HL-60 (cell line): Measurements from ENCODE around the gene GOLGA8J.

Experiments used
- DNase-seq, 2 experiments: peaks; one replicate each; pipeline ENCODE4 v3.0.0-alpha.2; 2010 to 2020; ENCODE audit warnings: low read depth in 1 of 2, low spot score in 1 of 2
- H3K27ac ChIP-seq: fragments of 250-450 bp; sonication (Bioruptor Pico); replicated peaks from 2 replicates; pipeline ENCODE4 v1.5.1; 2020; ENCODE audit warnings: mild to moderate bottlenecking, moderate library complexity
- H3K27me3 ChIP-seq: fragments of 250-450 bp; sonication (Bioruptor Pico); 2 replicates; pipeline ENCODE4 v1.5.1; 2021; ENCODE audit warnings: mild to moderate bottlenecking, moderate library complexity; ENCODE audit not compliant: insufficient read depth, poor library complexity, severe bottlenecking
- H3K4me3 ChIP-seq: replicated peaks from 2 replicates; pipeline ENCODE4 v1.5.1; 2011; ENCODE audit warnings: mild to moderate bottlenecking, control low read depth, low read length; ENCODE audit not compliant: insufficient read depth
- GABPA ChIP-seq: IDR thresholded peaks from 2 replicates; pipeline ENCODE4 v1.6.1; 2012; ENCODE audit warnings: low read depth
- POLR2AphosphoS5 ChIP-seq: IDR thresholded peaks from 2 replicates; pipeline ENCODE4 v1.6.1; 2012; ENCODE audit warnings: low read depth
- SPI1 ChIP-seq: IDR thresholded peaks from 2 replicates; pipeline ENCODE4 v1.6.1; 2012; ENCODE audit warnings: low read depth, mild to moderate bottlenecking, borderline replicate concordance
- TF ChIP-seq, protein P1 (sequence below): IDR thresholded peaks from 2 replicates; pipeline ENCODE4 v1.6.1; 2012; ENCODE audit warnings: low read depth; ENCODE audit not compliant: insufficient replicate concordance
- TF ChIP-seq, protein P2 (sequence below): IDR thresholded peaks from one replicate; pipeline ENCODE4 v1.5.1; 2011; ENCODE audit warnings: low read length, control low read depth, inconsistent platforms; ENCODE audit not compliant: insufficient read depth

GOLGA8J gene

DNA sequence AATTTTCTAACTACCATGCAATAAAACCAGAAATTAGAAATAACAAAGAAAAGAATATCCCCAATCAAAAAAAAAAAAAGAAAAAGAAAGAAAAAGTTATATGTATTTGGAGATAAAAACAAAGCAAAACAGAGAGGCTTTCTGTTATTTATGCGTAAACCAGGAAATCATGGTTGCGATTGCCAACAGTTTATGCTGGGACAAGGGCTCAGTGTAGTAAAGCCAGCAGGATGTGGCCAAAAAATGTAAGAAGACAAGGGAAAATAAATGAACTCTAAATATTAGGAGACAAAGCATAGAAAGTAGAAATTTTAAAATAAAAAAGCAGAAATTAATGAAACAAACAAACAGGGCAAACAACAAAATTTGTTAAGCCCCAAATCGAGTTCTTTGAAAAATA lies 27.2 kb upstream of the GOLGA8J start:
- no peak overlapping the region for H3K27ac ChIP-seq
- no peak overlapping the region for H3K4me3 ChIP-seq
- DNase-seq = no peak
- peaks cover 5% of the 10 kb centered on the region for H3K27me3 ChIP-seq
- TF ChIP-seq, protein P1, sequence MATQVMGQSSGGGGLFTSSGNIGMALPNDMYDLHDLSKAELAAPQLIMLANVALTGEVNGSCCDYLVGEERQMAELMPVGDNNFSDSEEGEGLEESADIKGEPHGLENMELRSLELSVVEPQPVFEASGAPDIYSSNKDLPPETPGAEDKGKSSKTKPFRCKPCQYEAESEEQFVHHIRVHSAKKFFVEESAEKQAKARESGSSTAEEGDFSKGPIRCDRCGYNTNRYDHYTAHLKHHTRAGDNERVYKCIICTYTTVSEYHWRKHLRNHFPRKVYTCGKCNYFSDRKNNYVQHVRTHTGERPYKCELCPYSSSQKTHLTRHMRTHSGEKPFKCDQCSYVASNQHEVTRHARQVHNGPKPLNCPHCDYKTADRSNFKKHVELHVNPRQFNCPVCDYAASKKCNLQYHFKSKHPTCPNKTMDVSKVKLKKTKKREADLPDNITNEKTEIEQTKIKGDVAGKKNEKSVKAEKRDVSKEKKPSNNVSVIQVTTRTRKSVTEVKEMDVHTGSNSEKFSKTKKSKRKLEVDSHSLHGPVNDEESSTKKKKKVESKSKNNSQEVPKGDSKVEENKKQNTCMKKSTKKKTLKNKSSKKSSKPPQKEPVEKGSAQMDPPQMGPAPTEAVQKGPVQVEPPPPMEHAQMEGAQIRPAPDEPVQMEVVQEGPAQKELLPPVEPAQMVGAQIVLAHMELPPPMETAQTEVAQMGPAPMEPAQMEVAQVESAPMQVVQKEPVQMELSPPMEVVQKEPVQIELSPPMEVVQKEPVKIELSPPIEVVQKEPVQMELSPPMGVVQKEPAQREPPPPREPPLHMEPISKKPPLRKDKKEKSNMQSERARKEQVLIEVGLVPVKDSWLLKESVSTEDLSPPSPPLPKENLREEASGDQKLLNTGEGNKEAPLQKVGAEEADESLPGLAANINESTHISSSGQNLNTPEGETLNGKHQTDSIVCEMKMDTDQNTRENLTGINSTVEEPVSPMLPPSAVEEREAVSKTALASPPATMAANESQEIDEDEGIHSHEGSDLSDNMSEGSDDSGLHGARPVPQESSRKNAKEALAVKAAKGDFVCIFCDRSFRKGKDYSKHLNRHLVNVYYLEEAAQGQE = no peak
- no peak for TF ChIP-seq POLR2AphosphoS5
- TF ChIP-seq SPI1 = no peak
- TF ChIP-seq, protein P2, sequence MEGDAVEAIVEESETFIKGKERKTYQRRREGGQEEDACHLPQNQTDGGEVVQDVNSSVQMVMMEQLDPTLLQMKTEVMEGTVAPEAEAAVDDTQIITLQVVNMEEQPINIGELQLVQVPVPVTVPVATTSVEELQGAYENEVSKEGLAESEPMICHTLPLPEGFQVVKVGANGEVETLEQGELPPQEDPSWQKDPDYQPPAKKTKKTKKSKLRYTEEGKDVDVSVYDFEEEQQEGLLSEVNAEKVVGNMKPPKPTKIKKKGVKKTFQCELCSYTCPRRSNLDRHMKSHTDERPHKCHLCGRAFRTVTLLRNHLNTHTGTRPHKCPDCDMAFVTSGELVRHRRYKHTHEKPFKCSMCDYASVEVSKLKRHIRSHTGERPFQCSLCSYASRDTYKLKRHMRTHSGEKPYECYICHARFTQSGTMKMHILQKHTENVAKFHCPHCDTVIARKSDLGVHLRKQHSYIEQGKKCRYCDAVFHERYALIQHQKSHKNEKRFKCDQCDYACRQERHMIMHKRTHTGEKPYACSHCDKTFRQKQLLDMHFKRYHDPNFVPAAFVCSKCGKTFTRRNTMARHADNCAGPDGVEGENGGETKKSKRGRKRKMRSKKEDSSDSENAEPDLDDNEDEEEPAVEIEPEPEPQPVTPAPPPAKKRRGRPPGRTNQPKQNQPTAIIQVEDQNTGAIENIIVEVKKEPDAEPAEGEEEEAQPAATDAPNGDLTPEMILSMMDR = no peak
- no peak for TF ChIP-seq GABPA

DNA sequence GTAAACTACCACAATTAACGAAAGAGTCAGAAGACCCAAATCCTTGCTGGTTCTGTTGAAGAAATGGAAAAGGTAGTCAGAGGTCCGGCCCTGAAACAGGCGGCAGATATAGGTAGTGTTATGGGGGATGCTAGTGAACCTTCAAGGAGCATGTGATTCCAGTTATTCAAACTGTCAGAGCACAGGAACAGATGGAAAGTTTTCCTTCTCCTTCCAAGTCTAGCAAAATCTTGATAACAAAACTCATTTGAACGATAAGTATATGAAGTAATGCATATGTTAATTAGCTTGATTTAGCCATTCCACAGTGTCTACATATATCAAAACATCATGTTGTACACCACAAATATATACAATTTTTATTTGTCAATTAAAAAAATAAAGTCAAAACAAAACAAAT lies 26.6 kb upstream of the GOLGA8J start:
- TF ChIP-seq GABPA (no peak), SPI1 (no peak), POLR2AphosphoS5 (no peak)
- TF ChIP-seq, protein P1 = no peak
- TF ChIP-seq, protein P2 = no peak
- peaks cover 5% of the 10 kb centered on the region for H3K27me3 ChIP-seq
- no peak overlapping the region for H3K4me3 ChIP-seq
- H3K27ac ChIP-seq = no peak overlapping the region
- no peak for DNase-seq

DNA sequence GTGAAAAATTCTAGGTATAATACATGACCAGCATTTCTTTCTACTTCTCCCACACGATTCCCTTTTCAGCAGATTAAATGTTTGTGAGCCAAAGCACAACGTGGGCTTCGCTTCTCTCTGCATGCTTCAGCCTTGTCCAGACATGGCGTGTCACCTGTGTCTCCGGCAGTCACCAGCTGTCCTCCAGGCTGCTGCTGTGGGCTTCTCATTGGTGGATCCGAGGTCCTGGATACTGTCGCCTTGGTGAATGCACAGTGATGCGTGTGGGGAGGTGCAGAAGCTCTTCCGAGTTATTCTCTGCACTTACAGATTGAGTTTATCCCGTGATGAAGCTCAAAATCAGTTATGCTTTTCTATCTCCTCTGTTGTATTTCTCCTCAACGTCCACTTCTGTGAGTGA lies 23.0 kb upstream of the GOLGA8J start:
- TF ChIP-seq POLR2AphosphoS5 (no peak), SPI1 (no peak), GABPA (no peak)
- TF ChIP-seq, protein P1 = no peak
- TF ChIP-seq, protein P2 = no peak
- DNase-seq = no peak
- H3K4me3 ChIP-seq = no peak overlapping the region
- H3K27ac ChIP-seq = no peak overlapping the region
- no peaks in the 10 kb centered on the region for H3K27me3 ChIP-seq
